T-helper 2 cell treated with Interferon-gamma antibody and Interleukin-4, amounts not matched to agents 100 ng/mL and 5 ng/mL, for 36 hours (primary cell): ENCODE data around the gene ABLIM2. TPM values are rescaled to one million over a fixed set of nuclear protein-coding genes. Genes with fewer than 3 reads are reported as not detected.

Experiments
- intact Hi-C: fragments of 100-400 bp; cut with micrococcal nuclease; formaldehyde crosslinking; loops from one replicate; pipeline ENCODE4 v1.15.1; 2023
- total RNA-seq: library from RNA; stranded (reverse); gene quantifications from 2 replicates; pipeline ENCODE4 v1.2.3, GENCODE V29; 2022

Gene ABLIM2
- total RNA-seq, 1 donor from 2014 or later = 0.43 TPM

DNA sequence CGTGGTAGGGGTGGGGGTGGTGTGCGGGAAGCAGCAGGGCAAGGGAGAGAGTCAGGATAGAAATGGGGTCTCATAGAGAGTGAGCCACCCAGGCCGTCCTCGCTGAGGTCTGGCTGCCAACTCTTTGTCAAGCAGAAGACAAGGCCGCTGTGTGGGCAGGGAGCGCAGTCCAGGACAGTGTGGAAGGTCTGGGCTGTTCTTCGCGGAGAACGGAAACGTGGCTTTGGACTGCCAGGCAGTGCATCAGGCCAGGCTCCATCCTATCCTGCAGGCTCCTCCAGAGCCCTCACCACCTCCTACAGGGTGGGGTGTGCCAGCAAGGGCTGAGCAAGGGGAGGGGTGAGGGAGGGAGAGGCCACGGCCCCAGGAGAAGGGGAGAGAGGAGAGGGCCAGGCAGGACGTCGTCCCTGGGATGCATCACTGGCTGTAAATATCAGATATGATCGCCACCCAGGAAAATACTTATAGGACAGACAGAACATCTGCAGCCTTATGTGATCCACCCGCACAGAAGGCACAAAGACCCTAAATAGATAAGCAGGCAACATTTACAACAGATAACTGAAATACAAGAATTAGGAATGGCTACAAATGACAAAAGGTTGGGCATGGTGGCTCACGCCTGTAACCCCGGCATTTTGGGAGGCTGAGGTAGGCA is 85.3 kb downstream of the ABLIM2 start:
- intact Hi-C loops = no loop called here

DNA sequence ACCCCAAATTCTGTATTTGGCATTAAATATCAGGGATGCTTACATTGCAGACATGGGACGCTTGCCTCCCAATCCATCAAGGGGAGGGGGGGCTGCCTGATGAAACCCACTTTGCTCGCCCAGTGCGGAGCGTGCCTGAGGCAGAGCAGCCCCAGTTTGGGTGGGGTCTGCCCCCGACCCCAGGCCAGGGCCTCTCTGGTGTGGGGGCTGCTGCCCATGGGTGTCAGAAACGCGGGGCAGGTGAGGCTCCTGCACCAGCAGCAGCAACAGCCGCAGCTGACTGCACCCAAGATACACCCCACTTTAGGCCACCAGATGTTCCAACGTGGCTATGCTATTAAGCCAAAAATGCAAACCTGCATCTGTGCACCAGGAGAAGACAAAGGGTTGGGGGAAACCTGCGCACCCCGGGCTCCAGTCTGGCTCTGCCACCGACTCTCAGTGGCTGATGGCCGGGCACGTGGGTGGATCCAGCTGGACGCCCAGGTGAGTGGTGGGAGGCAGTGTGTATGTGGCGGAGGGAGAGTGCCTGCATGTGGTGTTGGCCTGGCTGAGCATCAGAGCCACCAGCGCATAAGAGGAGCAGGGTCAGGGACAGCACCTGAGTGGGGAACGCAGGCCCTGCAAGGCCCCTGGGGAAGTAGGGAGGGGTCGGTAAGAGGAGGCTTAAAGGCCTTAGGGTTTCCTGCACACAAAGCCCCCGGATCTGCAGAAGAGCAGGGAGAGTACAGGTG is 86.2 kb downstream of the ABLIM2 start:
- intact Hi-C loops = no loop called here

DNA sequence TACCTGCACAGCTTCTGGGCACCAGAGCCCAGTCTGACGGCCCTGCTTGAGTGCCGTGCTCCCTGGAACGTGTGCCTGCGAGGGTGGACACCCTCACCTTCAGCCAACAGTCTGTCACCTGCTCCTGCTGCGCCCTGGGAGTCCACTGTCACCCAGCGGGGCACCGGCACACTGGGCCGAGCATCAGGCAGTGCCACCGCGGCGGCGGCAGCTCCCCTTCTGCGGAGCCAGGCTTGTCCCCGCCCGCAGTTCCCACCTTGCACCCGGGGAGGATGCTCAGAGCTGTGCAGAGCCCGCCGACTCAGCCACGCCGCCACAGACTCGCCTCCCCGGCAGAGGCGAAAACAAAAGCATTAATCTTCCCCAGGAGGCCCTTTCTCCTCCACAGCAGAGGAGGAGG is 86.8 kb downstream of the ABLIM2 start:
- intact Hi-C loops = no loop called here

DNA sequence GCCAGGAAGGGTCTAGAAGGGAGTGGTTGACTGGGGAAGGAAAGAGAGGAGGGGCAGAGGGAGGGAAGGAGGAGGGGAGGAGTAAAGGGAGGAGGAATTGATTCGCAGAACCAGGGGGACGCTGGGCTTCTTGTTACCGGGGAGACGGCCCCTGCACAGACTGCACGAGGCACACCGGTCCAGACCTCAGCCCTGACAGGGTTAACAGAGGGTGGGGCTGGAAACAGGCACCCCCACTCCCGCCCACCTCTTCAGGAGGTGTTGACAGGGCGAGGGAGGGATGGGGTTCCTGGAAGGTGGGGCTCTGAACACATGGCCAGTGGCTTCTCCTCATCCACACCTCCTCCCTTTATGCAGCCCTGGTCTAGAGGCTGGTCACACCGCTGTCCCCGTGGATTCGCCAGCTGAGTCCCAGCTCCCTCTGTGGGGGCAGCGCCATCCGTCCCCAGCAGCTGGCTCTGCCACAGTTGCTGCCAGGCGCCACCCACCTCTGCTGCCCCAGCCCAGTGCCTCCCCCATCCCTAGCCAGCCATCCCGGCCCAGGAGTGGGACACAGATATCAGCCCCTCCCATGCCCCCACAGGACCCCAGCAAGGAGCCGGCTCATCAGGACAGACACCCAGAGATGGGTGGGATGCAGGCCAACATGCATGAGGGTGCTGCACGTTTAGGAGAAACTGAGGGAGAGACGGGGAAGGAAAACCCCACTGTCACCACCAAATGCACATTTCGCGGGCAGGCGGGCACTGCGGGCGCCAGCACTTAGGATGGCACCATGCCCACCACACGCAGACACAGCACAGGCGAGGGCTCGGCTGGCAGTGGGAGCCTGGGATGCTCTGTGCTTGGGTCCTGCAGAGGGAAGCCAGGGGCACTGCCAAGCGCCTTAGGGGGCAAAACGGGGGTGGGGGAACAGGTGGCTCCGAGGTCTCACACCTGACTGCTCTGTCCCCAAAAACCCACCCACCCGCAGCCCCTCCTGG is 87.6 kb downstream of the ABLIM2 start:
- intact Hi-C loops = no loop called here

DNA sequence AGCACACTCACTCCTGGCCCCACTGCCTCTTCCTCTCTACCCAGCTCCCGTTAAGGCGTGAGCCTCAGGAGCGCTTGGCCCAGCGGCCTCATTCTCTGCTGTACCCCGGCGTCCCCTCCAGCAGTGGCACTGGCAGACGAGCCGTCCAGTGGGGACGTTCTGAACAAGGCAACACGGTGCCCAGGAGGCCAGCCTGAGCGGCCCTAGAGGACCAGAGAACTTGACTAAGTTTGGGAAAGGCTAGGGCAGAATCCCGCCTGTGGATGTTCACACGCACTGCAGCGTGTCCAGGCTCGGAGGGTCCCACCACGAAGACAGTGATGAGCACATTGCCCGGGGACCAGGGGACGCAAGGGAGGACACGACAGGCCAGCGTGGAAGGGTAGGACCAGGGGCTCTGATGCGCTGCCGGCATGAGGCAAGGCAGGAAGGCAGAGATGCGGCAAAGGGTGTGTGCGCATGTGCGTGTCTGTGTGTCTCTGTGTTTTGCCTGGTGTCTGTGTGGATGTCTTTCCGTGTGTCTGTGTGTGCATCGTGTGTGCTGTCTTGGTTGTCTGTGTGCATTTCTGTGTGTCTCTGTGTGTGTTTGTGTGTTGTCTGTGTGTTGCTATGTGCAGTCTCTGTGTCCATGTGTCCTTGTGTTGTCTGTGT is 89.4 kb downstream of the ABLIM2 start:
- intact Hi-C loops = no loop called here

DNA sequence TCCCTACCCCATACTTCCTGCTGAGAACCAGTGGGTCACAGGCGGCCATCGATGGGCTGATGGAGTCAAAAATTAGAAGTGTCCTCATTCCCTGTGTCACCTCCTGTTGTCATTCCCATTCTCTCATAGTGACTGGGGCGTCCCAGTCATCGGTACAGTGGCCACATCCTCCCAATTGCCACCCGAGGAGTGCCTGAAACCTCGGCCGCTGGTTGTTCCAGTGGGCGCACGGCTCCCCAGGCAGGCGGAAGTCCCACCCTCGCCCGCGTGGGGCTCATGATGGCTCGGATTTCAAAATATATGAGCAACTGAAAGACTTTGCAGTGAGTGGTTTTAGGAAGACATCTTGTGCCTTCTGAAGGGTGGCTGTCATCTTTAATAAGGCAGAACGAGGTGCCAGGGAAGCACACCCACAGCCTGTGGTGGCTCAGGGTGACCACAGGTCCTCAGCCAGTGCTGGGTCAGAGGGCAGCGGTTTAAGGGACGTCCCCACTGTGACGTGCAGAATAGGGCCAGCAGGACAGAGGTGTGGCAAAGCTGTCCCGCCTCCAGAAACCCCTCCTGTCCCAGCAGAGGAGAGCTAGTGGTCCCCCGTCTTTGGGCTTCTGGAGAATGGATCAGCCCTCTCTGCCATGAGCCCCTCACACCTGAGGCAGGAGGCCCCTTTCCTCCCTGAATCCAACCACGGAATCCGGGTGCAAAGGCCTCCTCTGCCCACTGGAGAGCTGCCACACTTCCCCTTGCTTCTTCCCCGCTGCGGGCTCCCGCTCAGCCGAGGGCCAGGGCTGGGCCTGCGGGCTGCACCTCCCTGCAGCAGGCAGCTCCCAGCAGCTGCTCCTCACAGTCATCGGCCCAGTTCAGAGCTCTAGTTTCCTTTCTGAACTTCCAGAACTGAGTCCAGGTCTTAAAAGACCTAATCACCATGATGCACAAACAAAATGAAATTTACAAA is 90.4 kb downstream of the ABLIM2 start:
- intact Hi-C loops = no loop called here

DNA sequence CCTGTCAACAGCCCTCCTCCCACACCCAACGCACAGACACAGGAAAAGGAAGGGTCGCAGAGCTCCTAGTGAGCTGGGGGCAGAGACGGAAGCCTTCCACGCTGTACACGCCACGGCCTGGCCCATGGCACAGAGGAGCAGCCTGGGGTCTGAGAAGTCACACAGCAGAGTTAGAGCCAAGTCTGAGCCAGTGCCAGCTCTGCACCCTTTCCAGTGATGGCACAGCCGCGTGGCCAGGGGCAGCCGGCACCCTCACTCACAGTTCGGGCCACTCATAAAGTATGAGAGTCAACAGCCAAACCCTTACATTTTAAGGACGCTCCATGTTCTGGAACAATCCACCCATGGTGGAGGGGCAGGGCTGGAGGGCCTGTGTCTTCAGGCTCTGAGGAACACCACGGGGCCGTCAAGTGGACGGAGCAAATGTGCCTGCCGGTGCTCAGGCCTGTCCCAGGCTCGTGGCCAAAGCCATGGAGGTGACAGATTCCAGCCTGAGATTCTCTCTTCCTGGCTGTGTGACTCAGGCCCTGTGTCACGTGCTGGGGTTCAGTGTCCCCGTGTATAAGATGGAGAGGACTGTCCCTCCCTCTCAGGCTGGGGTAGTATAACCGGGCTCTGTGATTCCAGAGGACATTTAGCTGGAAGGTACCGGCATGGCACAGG is 91.2 kb downstream of the ABLIM2 start:
- intact Hi-C loops = no loop called here

DNA sequence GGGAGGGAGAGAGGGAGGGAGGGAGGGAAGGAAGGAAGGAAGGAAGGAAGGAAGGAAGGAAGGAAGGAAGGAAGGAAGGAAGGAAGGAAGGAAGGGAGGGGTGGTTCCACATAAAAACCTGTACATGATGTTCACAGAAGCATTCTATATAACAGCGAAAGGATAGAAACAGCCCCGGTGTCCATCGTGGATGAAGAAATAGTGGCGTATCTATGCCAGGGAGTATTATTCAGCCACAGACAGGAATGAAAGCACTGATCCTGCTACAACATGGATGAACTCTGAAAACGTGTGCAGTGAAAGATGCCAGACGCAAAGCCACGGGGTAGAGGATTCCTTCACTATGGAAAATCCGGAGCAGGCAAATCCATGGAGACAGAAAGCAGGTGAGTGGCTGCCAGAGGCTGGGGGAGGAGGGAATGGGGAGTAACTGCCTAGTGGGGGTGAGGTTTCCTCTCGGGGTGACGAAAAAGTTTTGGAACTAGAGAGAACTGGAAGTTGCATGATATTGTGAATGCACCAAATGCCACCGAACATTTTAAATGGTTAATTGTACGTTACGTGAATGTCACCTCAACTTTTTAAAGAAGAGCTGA is 92.2 kb downstream of the ABLIM2 start:
- intact Hi-C loops = no loop called here

DNA sequence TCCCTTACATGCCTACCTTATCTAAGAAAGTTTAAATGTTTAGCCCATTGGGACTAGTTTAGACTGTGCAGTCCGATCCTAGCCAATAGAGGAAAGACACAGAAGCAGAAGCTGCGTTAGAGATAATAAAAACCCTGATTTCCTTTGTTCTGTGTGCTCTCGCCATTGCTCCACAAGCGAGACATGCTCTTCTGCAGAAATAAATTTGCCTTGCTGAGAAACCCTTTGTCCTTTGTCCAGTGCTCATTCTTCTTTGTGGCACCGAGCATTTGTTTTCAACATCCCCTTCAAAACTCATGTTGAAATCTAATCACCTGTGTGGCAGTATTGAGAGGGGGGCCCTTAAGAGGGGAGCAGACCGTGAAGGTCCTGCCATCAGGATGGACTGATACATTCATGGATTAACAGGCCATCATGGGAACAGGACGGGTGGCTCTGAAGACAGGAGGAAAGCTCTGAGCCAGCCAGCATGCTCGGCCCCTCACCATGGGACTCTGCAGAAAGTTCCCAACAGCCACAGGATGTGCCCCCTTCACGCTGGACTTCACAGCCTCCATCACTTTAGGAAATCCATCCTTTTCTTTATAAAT is 94.5 kb downstream of the ABLIM2 start:
- intact Hi-C loops = no loop called here

DNA sequence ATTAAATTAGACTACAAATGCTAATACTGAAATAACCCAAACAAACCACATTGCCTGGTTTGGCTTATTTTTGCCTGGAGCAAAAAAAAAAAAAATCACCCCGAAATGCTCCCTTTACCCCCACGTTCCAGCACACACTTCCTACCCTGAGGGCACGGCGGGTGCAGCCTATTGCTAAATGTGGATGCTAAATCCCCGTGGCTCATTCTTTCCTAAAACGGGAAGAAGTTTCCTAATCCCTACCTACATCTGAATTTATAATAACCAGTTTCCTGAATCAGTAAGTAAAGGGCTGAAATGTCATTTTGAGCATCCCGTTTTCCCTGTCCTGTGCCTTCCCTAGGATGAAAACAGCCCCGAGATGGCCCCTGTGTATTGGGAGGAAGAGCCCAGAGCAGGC is 97.0 kb downstream of the ABLIM2 start:
- intact Hi-C loops = no loop called here

DNA sequence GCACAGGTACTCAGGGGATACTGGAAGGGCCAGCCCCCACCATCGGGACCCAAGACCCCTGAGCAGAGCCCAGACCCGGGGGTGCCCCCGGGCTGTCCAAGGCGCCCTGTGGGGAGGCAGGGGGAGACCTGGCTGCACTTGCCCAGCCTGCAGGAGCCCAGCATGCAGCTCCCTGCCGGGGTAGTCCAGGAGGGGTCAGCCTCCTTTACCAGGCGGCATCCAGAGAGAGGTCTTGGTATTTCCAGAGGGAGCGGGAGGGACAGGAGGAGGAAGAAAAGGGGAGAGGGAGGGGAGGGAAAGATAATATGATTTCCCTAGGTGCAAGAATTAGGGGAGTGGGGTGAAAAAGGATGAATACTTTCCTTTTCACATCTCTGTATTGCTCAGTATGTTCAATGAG is 97.5 kb downstream of the ABLIM2 start:
- intact Hi-C loops = no loop called here

DNA sequence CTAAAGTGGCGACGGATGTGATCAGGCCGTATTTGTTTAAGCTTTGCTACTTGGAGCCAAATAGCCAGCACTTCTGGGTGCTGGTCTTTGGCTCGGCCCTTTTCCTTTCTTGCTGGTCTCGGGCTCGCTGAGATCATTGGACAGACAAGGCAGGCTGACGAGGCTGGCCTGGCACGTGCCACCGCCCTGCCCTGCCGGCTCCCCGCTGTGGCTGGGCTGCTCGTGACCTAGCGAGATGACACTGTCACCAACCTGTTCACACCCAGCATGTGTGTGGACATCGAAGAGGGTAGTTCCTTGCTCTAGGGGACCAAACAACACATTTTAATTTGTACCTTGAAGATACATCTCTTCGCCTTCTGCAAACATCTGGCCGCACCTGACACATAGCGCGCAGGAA is 98.0 kb downstream of the ABLIM2 start:
- intact Hi-C loops = no loop called here

DNA sequence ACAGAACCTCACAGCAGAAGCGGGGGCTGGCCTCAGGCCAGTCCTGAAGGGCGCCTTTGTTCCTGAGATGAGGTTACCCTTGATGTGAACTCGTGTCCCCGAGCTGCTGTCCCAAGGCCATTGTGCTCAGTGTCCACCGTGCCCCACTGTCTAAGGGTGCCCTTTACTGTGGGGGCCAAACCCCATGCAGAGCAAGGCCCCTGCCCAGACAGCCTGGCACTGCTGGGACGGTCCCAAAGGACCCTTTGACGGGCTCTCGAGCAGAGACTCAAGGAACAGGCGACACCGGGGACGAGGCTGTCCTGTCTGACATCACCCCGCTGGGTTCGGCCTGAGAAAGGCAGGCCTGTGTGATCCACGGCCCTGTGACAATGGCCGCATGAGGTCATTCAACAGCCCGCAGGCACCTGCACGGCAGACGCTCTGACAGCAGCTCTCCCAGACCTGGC is 100.6 kb downstream of the ABLIM2 start:
- intact Hi-C loops = no loop called here

DNA sequence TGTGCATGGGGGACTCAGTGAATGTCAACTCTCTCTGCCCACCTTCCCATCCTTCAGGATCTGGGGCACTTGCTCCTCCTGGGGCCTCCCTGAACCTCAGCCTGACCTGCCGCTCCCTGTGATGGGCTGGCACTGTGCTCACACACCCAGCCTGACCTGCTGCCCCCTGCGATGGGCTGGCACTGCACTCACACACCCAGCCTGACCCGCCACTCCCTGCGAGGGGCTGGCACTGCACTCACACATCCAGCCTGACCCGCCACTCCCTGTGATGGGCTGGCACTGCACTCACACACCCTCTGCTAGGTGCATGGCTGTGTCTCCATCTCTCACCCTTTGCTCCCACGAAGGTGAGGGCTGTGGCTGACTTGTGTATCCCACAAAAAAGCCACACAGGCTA is 103.4 kb downstream of the ABLIM2 start:
- intact Hi-C loops = no loop called here

DNA sequence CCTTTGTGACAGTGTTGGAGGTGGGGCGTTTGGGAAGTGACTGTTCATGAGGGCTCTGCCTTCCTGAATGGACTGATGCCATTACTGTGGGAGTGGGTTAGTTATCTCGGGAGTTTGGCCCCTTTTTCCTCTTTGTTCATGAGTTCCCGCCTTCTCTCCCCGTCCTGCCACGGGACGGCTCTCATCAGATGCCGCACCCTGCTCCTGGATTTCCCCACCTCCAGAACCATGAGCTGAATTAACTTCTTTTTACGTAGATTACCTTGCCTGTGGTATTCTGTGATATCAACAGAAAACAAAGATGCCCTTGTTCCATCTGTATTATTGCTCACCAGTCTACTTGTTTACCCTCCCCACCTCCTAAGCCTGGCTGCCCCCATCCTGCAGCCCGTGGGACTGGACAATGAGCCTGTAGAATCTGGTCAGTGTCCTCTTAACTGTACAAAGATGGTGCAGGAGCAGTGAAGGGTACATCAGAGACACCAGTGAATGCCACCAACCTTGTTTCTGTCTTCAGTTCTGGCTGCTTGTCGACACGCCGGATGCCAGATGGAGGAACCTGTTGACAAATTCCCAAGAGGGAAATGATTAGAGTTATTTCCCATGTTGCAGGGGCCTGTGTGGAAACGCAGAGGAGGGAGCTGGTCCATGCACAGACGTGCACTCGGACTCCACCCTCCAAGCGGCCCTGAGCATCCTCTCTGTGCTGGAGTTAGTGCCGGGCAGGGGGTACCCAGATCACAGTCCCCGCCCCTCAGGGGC is 104.7 kb downstream of the ABLIM2 start:
- intact Hi-C loops = no loop called here

DNA sequence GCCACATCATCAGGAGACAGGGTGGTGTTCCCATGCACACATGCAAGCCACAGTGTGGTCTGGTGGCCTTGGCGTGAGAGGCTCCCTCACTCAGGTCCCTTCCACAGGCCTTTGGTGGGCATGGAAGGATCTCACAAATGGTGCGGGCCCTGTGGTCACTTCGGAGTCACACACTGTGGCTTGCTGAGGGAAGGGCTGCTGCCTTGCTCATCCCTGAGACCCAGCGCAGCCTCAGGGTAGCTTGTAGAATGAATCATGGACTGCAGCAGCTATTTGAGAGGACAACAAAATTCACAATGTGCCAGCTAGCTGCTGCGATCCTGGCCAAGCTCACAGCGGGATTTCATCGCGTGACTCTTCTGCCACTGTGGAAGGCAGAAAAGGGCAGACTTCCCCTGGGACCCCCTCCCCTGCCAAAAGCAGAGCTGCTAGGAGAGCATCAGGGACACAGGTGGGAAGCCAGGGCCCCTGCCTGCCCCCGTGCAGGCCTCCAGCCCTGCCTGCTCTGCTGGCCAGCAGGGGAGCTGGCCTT is 106.4 kb downstream of the ABLIM2 start:
- intact Hi-C loops = no loop called here

DNA sequence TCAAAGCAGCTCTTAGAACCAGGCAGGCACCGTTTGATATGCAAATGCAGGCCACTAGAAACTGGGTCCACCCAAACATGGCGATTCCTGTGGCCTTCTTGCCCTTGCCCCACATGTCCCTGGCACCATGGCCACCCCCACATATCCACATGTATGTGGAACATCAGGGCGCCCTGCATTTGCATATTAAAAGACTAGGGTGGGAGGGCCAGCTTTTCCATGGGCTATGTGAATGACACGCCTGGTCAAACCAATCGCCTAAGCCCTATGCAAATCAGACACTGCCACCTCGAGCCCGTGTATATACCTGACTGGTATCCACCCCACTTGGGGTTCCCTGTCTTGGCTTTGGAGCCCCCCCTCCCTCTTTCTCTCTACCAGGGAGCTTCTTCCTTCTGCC is 107.0 kb downstream of the ABLIM2 start:
- intact Hi-C loops = no loop called here
